Breast epithelium (tissue), 3 donors: ENCODE results near the gene PASK.

ENCODE experiments used
- CTCF ChIP-seq, 3 donors: fragments of 450-650 bp; IDR thresholded peaks; one replicate each; pipeline ENCODE4 v1.5.1; 2016 to 2017; ENCODE audit warnings: antibody characterized with exemption in 3 of 3, mild to moderate bottlenecking in 3 of 3, moderate library complexity in 3 of 3
- POLR2A ChIP-seq: fragments of 450-650 bp; IDR thresholded peaks from one replicate; pipeline ENCODE4 v1.6.1; 2016; ENCODE audit warnings: antibody characterized with exemption, mild to moderate bottlenecking, moderate library complexity

GRCh38 chr2:241138471-241138870, 10.8 kb downstream of the PASK start:
- TF ChIP-seq POLR2A, result no peak
- TF ChIP-seq CTCF (IDR thresholded peaks at IDR 0.05), result no peak
